IPS-20b (cell line): ENCODE measurements around the gene SOS2.
A peak's percentile ranks its signal among the peaks of the same experiment; 100 is the strongest.

ENCODE experiments used
- H3K27ac ChIP-seq: one replicate; pipeline ENCODE4 v1.5.1; 2013; ENCODE audit warnings: low read length
- H3K27me3 ChIP-seq: 2 replicates; pipeline ENCODE4 v1.6.1; 2013; ENCODE audit warnings: mild to moderate bottlenecking, low read length, inconsistent platforms; ENCODE audit not compliant: insufficient read depth
- H3K36me3 ChIP-seq: 2 replicates; pipeline ENCODE4 v1.6.1; 2013; ENCODE audit warnings: low read depth, mild to moderate bottlenecking, inconsistent platforms, low read length, moderate library complexity; ENCODE audit not compliant: insufficient read depth
- H3K4me1 ChIP-seq: 2 replicates; pipeline ENCODE4 v1.6.1; 2013; ENCODE audit warnings: mild to moderate bottlenecking, control low read depth, inconsistent platforms, low read length, moderate library complexity; ENCODE audit not compliant: insufficient read depth
- H3K4me3 ChIP-seq: 2 replicates; pipeline ENCODE4 v1.5.1; 2013; ENCODE audit warnings: mild to moderate bottlenecking, low read length, inconsistent platforms
- H3K9ac ChIP-seq: 2 replicates; pipeline ENCODE4 v1.6.1; 2013; ENCODE audit warnings: low read depth, mild to moderate bottlenecking, inconsistent platforms, low read length, moderate library complexity
- H3K9me3 ChIP-seq: 2 replicates; pipeline ENCODE4 v1.6.1; 2013; ENCODE audit warnings: mild to moderate bottlenecking, low read depth, low read length, inconsistent platforms; ENCODE audit not compliant: insufficient read depth

The SOS2 gene

DNA sequence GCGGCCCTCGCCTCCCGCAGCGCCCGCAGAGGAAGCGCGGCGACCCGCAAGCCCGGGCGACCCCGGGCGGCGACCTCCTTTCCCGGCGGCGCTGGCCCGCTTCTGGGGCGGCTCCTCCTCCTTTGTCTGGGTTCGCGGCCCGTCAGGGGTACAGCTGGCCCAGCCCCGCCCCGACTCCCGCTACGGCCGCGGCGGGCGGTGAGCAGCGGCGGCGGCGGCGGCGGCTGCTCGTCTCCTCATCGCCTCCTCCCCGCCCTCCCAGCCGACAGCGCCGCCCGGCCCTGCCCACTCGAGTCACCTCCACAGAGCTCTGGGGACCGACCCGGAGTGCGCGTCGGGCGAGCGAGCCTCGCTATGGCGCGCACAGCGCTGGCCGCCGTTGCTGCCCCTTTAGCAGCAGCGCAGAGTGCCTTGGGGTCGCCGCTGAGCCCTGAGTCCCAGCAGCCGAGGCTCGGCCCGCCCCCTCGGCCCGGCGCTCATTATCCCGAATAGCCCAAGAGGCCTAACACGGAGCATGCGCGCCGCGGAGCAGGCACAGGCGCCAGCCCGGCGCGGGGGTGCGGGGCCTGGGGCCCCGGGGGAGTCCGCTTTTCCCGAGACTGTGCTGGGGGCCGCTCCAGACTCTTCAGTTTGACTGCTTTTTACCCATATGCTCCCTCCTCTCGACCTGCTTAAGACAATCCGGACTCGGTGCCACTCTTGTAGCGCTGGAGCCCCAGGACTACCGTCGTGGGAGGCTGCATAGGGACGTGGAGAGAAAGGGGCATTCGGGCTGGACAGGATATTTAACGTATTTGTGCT lies at the start of gene SOS2:
SOS2 (minus strand) TSS at position 104 of the 801 bp plus-strand sequence. CDS start 295 bp downstream, outside the sequence.
- peaks cover 5% of the 10 kb centered on the region; the same call in 1 of the 2 replicates for H3K9me3 ChIP-seq
- no peaks in the 10 kb centered on the region for H3K36me3 ChIP-seq
- H3K4me3 ChIP-seq, result peak within 1 kb of the TSS; percentile 84
- H3K9ac ChIP-seq, result peak within 1 kb of the TSS; percentile 75
- peaks cover 10% of the 10 kb centered on the region; the same call in 1 of the 2 replicates for H3K27me3 ChIP-seq
- H3K4me1 ChIP-seq, result no peaks in the 10 kb centered on the region
- H3K27ac ChIP-seq, result no peak within 1 kb of the TSS

DNA sequence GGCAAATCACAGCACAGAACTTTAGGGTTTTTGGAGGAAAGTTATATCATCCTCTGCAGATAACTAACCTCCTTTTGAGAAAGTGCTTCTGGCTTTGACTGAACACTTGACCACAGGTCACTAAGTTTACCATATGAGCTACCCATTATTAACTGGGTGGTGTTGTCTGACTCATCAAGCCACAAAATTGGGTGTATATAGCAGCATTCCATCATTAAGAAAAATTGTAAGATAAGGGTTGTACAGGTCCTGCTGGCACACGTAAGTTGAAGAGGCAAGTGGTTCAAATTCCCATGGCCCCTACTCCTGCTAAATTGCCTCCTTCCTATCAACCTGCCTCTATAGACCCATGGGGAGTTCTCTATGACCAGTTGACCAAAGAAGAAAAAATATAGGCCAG lies 41.1 kb upstream of the SOS2 start:
- H3K9ac ChIP-seq, result no peak overlapping the region
- H3K4me3 ChIP-seq, result no peak overlapping the region
- H3K27ac ChIP-seq, result no peak overlapping the region
- H3K27me3 ChIP-seq, result no peaks in the 10 kb centered on the region
- H3K9me3 ChIP-seq, result no peaks in the 10 kb centered on the region
- H3K36me3 ChIP-seq, result peaks cover 22% of the 10 kb centered on the region
- no peaks in the 10 kb centered on the region for H3K4me1 ChIP-seq

- Histone ChIP-seq H3K4me1 (no peaks in the 10 kb centered on the region), H3K4me3 (no peak overlapping the region), H3K9ac (no peak overlapping the region), H3K9me3 (no peaks in the 10 kb centered on the region), H3K27me3 (no peaks in the 10 kb centered on the region), H3K36me3 (peaks cover 23% of the 10 kb centered on the region), H3K27ac (no peak overlapping the region)
Measured at GRCh38 chr14:50270932-50271331, 39.6 kb upstream of the SOS2 start.

GRCh38 chr14:50265029-50265428 lies 33.7 kb upstream of the SOS2 start:
- H3K27me3 ChIP-seq, result no peaks in the 10 kb centered on the region
- no peaks in the 10 kb centered on the region for H3K9me3 ChIP-seq
- no peak overlapping the region for H3K9ac ChIP-seq
- H3K4me1 ChIP-seq, result no peaks in the 10 kb centered on the region
- H3K36me3 ChIP-seq, result peaks cover 49% of the 10 kb centered on the region
- no peak overlapping the region for H3K4me3 ChIP-seq
- H3K27ac ChIP-seq, result no peak overlapping the region

DNA sequence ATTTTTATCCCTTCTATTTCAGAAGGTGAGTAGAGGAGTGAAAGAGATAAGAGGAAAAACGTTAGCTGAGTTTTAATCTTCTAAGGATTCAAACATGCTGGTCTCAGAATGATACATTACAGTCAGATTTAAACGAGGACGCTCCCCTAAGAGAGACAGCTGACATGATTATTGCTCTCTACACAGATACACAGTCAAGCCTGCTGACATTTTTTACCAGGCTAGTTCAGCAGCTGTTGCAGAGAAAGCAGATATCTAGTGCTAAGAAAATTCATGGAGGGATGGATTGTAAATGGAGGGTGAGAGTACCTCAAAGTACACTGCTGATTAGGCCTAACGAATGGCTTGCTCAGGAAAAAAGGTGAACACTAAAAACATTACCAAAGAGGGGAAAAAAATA lies 31.9 kb upstream of the SOS2 start:
- H3K9ac ChIP-seq, result no peak overlapping the region
- no peaks in the 10 kb centered on the region for H3K4me1 ChIP-seq
- H3K36me3 ChIP-seq, result peaks cover 42% of the 10 kb centered on the region
- no peak overlapping the region for H3K4me3 ChIP-seq
- H3K27me3 ChIP-seq, result no peaks in the 10 kb centered on the region
- no peaks in the 10 kb centered on the region for H3K9me3 ChIP-seq
- no peak overlapping the region for H3K27ac ChIP-seq

- H3K36me3 ChIP-seq, result peaks cover 38% of the 10 kb centered on the region
Measured at GRCh38 chr14:50262865-50263264, 31.5 kb upstream of the SOS2 start.

DNA sequence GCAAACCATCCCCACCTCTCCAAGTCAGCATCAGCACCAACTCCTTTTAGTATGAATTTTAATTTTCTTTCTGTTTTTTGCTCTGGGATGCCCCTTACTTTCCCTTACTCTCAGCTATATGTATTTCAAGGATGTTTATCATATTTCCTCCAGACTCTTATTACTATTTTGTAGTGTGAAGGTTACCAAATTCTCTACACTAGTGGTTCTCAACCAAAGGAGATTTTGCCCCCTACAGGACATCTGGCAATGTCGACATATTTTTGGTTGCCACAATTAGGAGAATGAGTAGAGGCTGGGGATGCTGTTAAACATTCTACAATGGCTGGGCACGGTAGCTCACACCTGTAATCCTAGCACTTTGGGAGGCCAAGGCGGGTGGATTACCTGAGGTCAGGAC lies 29.1 kb upstream of the SOS2 start:
- Histone ChIP-seq H3K9me3 (no peaks in the 10 kb centered on the region), H3K9ac (no peak overlapping the region), H3K4me3 (no peak overlapping the region), H3K27ac (no peak overlapping the region), H3K4me1 (no peaks in the 10 kb centered on the region), H3K27me3 (no peaks in the 10 kb centered on the region), H3K36me3 (peaks cover 33% of the 10 kb centered on the region)

More at GRCh38 chr14:50262865-50263264, 31.5 kb upstream of the SOS2 start:
- no peak overlapping the region for H3K4me3 ChIP-seq
- no peaks in the 10 kb centered on the region for H3K4me1 ChIP-seq
- no peaks in the 10 kb centered on the region for H3K9me3 ChIP-seq
- no peak overlapping the region for H3K9ac ChIP-seq
- H3K27ac ChIP-seq, result no peak overlapping the region
- H3K27me3 ChIP-seq, result no peaks in the 10 kb centered on the region

DNA sequence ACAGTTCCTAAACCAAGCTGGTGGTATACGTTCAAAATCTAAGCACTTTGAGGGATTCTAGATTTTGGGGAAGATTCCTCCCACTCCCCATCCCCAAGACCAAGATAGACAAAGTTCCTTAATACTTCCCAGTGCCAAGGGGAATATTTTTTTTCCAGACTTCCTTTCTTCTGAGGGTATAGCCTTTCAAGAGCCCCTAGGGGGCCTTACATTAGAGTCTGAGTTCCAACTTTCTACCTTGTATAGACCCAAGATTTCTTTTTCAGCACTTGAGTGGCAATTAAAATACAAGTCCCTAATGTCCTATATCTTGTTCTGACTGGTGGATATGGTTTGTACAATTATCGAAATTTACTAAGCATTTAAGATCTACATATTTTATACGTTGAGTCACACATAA lies 28.7 kb upstream of the SOS2 start:
- Histone ChIP-seq H3K4me3 (no peak overlapping the region), H3K27ac (no peak overlapping the region), H3K9me3 (no peaks in the 10 kb centered on the region), H3K9ac (no peak overlapping the region), H3K36me3 (peaks cover 31% of the 10 kb centered on the region), H3K4me1 (no peaks in the 10 kb centered on the region), H3K27me3 (no peaks in the 10 kb centered on the region)

DNA sequence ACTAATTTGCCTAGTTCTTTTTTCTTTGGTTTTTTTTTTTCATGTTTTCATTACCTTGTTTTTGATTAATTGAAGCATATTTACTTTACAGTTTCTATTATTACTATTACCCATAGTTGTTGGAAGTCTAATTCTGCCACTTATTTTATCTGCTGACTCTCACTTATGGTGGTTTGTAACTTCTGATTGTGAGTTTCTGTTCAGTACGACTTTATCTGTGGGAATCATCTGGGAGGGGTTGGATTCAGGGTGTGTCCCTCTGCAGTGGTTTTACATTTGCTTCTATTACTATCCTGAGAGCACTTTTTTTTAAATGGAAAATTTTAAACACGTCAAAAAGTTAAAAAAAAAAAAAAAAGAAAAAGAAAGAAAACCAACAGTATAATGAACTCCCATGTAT lies 26.4 kb upstream of the SOS2 start:
- no peak overlapping the region for H3K9ac ChIP-seq
- no peak overlapping the region for H3K27ac ChIP-seq
- no peak overlapping the region for H3K4me3 ChIP-seq
- no peaks in the 10 kb centered on the region for H3K4me1 ChIP-seq
- H3K36me3 ChIP-seq, result peaks cover 18% of the 10 kb centered on the region
- no peaks in the 10 kb centered on the region for H3K9me3 ChIP-seq
- no peaks in the 10 kb centered on the region for H3K27me3 ChIP-seq

- no peaks in the 10 kb centered on the region for H3K4me1 ChIP-seq
- no peak overlapping the region for H3K9ac ChIP-seq
- H3K4me3 ChIP-seq, result no peak overlapping the region
- no peak overlapping the region for H3K27ac ChIP-seq
- no peaks in the 10 kb centered on the region for H3K9me3 ChIP-seq
- no peaks in the 10 kb centered on the region for H3K27me3 ChIP-seq
- peaks cover 7% of the 10 kb centered on the region; the same call in 1 of the 2 replicates for H3K36me3 ChIP-seq
Measured at GRCh38 chr14:50254248-50254647, 22.9 kb upstream of the SOS2 start.

- Histone ChIP-seq H3K9ac (no peak overlapping the region), H3K36me3 (peaks cover 25% of the 10 kb centered on the region), H3K9me3 (no peaks in the 10 kb centered on the region), H3K4me1 (no peaks in the 10 kb centered on the region), H3K27ac (no peak overlapping the region), H3K4me3 (no peak overlapping the region), H3K27me3 (no peaks in the 10 kb centered on the region)
Measured at GRCh38 chr14:50249136-50249775, 17.9 kb upstream of the SOS2 start.

GRCh38 chr14:50247245-50247644 lies 15.9 kb upstream of the SOS2 start:
- Histone ChIP-seq H3K9ac (no peak overlapping the region), H3K27me3 (no peaks in the 10 kb centered on the region), H3K4me3 (no peak overlapping the region), H3K36me3 (peaks cover 26% of the 10 kb centered on the region; the same call in 1 of the 2 replicates), H3K4me1 (no peaks in the 10 kb centered on the region), H3K27ac (no peak overlapping the region), H3K9me3 (no peaks in the 10 kb centered on the region)
